IPS DF 6.9 (cell line): ENCODE data around the gene CIRBP.

Experiments
- DNase-seq: peaks from one replicate; pipeline ENCODE4 v3.0.0-alpha.2; 2013; ENCODE audit warnings: low read depth, low spot score
- H3K27ac ChIP-seq: one replicate; pipeline ENCODE4 v1.5.1; 2013; ENCODE audit warnings: low read length, control low read depth
- H3K27me3 ChIP-seq: 2 replicates; pipeline ENCODE4 v1.6.1; 2013; ENCODE audit warnings: mild to moderate bottlenecking, low read length; ENCODE audit not compliant: control insufficient read depth, insufficient read depth
- H3K36me3 ChIP-seq: 2 replicates; pipeline ENCODE4 v1.6.1; 2013; ENCODE audit warnings: low read length; ENCODE audit not compliant: control insufficient read depth, insufficient read depth
- H3K4me1 ChIP-seq: 2 replicates; pipeline ENCODE4 v1.6.1; 2013; ENCODE audit warnings: low read length; ENCODE audit not compliant: control insufficient read depth, insufficient read depth
- H3K4me3 ChIP-seq: 2 replicates; pipeline ENCODE4 v1.5.1; 2013; ENCODE audit warnings: mild to moderate bottlenecking, low read length
- H3K9me3 ChIP-seq: 2 replicates; pipeline ENCODE4 v1.6.1; 2013; ENCODE audit warnings: low read length, inconsistent platforms; ENCODE audit not compliant: control insufficient read depth, insufficient read depth
- WGBS: extraction: QIAGEN DNeasy Blood & Tissue Kit; methylation state at CpG from one replicate; pipeline ENCODE4 v1.1.7; 2013; ENCODE audit warnings: mixed read lengths, missing lambda C conversion rate; ENCODE audit not compliant: insufficient read length, insufficient coverage; 5-methylcytosine and 5-hydroxymethylcytosine counted together

CIRBP gene

DNA sequence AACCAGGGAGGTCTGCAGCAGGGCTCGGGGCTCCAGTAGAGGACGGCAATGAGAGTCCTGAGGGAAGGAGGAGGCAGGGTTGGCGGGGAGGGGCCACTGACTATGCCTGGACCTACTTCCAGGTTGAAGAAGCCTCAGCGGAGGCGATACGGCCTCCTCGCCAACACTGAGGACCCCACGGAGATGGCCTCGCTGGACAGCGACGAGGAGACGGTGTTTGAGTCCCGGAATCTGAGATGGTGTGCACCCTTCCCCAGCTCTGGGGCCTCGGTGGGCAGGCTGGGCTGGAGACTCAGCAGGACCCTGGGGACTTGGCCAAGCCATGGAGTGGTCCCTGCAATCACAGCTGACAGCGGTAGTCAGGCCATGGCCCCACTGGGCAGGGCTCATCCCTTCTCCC lies 7.9 kb downstream of the CIRBP start:
- Histone ChIP-seq H3K27me3 (no peaks in the 10 kb centered on the region), H3K36me3 (peaks cover 32% of the 10 kb centered on the region), H3K9me3 (no peaks in the 10 kb centered on the region), H3K4me1 (peaks cover 1% of the 10 kb centered on the region; the same call in 1 of the 2 replicates), H3K4me3 (no peak overlapping the region), H3K27ac (no peak overlapping the region)
- no peak for DNase-seq
- WGBS, result no CpG with 5 or more reads among the region's 15 CpGs

- Histone ChIP-seq H3K9me3 (no peaks in the 10 kb centered on the region), H3K36me3 (peaks cover 24% of the 10 kb centered on the region), H3K4me1 (peaks cover 1% of the 10 kb centered on the region; the same call in 1 of the 2 replicates), H3K27ac (no peak overlapping the region), H3K27me3 (no peaks in the 10 kb centered on the region), H3K4me3 (no peak overlapping the region)
- DNase-seq, result no peak
- WGBS, result no CpG with 5 or more reads among the region's 12 CpGs
Measured at GRCh38 chr19:1278074-1278473, 8.9 kb downstream of the CIRBP start.

- Histone ChIP-seq H3K36me3 (peaks cover 17% of the 10 kb centered on the region), H3K4me1 (peaks cover 1% of the 10 kb centered on the region; the same call in 1 of the 2 replicates), H3K27me3 (no peaks in the 10 kb centered on the region), H3K4me3 (no peak overlapping the region), H3K27ac (no peak overlapping the region), H3K9me3 (no peaks in the 10 kb centered on the region)
- WGBS, result no CpG with 5 or more reads among the region's 25 CpGs
- DNase-seq, result no peak
Measured at GRCh38 chr19:1278713-1279660, 9.9 kb downstream of the CIRBP start.

GRCh38 chr19:1279782-1280341 lies 10.7 kb downstream of the CIRBP start:
- H3K9me3 ChIP-seq, result no peaks in the 10 kb centered on the region
- no peak overlapping the region for H3K27ac ChIP-seq
- H3K36me3 ChIP-seq, result peaks cover 8% of the 10 kb centered on the region
- H3K27me3 ChIP-seq, result 0 out of 2 replicates have a peak, but pooled peaks cover 2% of the 10 kb centered on the region
- WGBS, result no CpG with 5 or more reads among the region's 10 CpGs
- peaks cover 1% of the 10 kb centered on the region; the same call in 1 of the 2 replicates for H3K4me1 ChIP-seq
- H3K4me3 ChIP-seq, result no peak overlapping the region
- no peak for DNase-seq

- H3K27ac ChIP-seq, result no peak overlapping the region
- H3K4me1 ChIP-seq, result peaks cover 1% of the 10 kb centered on the region; the same call in 1 of the 2 replicates
- WGBS, result no CpG with 5 or more reads among the region's 53 CpGs
- peaks cover 5% of the 10 kb centered on the region; the same call in 1 of the 2 replicates for H3K27me3 ChIP-seq
- no peak overlapping the region for H3K4me3 ChIP-seq
- no peak for DNase-seq
- peaks cover 8% of the 10 kb centered on the region; the same call in 1 of the 2 replicates for H3K36me3 ChIP-seq
- no peaks in the 10 kb centered on the region for H3K9me3 ChIP-seq
Measured at GRCh38 chr19:1280636-1281568, 11.8 kb downstream of the CIRBP start.

- Histone ChIP-seq H3K36me3 (peaks cover 8% of the 10 kb centered on the region; the same call in 1 of the 2 replicates), H3K27me3 (peaks cover 5% of the 10 kb centered on the region; the same call in 1 of the 2 replicates), H3K4me3 (no peak overlapping the region), H3K27ac (no peak overlapping the region), H3K4me1 (peaks cover 1% of the 10 kb centered on the region), H3K9me3 (no peaks in the 10 kb centered on the region)
- DNase-seq, result no peak
- 100% methylated on average over 1 of the region's 15 CpGs for WGBS
Measured at GRCh38 chr19:1281569-1282287, 12.6 kb downstream of the CIRBP start.

DNA sequence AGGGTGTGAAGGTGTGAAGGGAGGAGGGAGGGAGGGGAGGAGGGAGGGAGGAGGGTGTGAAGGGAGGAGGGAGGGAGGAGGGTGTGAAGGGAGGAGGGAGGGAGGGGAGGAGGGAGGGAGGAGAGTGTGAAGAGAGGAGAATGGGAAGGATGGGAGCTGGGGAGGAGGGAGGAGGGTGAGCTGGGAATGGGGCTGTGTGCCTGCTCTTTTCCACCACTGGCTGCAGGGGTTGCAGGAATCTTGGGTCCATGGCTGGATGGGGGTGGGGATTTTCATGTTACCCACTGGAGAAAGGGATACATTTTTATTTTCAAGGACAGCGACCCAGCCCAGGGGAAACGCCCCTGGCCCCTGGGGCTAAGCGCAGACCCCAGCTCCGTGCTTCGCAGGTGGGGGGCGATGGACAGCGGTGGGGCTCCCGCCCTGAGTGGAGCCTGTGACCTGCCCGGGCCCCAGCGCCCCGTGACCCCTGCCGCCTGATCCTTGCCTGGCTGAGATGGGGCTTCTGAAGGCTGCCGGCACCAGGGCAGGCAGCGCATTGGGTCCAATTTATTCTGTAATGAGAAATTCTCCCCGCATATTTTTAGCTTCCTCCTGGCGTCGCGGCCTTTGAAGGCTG lies 13.6 kb downstream of the CIRBP start:
- H3K9me3 ChIP-seq, result no peaks in the 10 kb centered on the region
- no CpG with 5 or more reads among the region's 18 CpGs for WGBS
- peaks cover 1% of the 10 kb centered on the region for H3K4me1 ChIP-seq
- no peak overlapping the region for H3K4me3 ChIP-seq
- no peak for DNase-seq
- H3K27ac ChIP-seq, result no peak overlapping the region
- H3K36me3 ChIP-seq, result peaks cover 8% of the 10 kb centered on the region; the same call in 1 of the 2 replicates
- H3K27me3 ChIP-seq, result peaks cover 5% of the 10 kb centered on the region; the same call in 1 of the 2 replicates

DNA sequence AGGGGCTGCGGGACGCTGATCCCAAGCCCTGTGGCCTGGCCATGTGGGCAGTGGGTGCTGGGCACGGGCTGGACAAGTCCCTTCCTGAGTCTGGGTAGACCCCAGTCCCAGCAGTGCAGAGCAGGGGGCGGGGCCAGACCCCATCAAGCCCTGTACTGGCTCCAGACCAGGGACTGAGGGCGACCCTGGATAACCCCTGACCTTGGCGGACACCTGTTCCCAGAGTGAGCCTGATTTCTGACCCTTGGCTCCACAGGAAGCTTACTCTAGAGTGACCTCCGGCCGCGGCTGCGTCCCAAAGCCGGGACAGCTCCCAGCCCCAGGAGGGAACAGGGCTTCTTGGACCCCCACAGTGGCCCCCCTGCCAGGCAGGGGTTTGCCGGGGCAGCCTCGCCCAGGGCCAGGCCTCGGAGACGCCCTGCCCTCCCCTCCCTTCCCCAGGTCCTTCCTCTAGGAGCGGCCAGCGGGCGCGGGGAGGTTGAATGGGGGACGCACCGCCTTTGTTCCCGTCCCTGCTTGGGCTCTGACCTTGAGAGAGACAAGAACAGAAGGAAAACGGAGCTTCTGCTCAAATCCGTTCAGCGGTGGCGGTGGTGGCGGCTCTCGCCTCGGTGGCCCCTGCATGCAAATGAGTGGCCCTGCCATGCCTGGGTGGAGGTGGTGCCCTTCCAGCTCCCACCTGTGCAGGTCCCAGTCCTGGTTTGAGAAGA lies 14.2 kb downstream of the CIRBP start:
- WGBS, result no CpG with 5 or more reads among the region's 29 CpGs
- no peak overlapping the region for H3K27ac ChIP-seq
- H3K27me3 ChIP-seq, result peaks cover 5% of the 10 kb centered on the region; the same call in 1 of the 2 replicates
- H3K9me3 ChIP-seq, result no peaks in the 10 kb centered on the region
- DNase-seq, result no peak
- H3K4me1 ChIP-seq, result peaks cover 1% of the 10 kb centered on the region
- H3K36me3 ChIP-seq, result peaks cover 8% of the 10 kb centered on the region; the same call in 1 of the 2 replicates
- no peak overlapping the region for H3K4me3 ChIP-seq

DNA sequence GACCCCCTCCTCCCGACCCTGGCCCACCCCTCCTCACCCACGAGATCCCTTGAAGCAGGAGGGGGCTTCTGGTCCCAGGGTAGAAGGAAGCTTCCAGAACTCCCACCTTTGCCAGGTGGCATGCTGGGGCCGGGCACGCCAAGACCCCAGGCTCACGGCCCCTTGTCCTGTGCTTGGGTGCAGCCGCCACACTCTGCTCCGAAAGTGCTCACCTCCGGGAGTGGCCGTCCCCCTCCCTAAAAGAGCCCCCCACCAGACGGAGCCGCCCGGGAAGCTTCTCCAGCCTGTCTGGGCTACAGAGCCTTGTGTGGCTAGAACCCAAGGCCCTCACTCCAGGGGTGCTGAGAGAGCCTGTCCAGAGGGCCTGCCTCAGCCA lies 14.8 kb downstream of the CIRBP start:
- H3K4me3 ChIP-seq, result no peak overlapping the region
- H3K4me1 ChIP-seq, result peaks cover 1% of the 10 kb centered on the region
- H3K36me3 ChIP-seq, result peaks cover 6% of the 10 kb centered on the region; the same call in 1 of the 2 replicates
- peaks cover 5% of the 10 kb centered on the region; the same call in 1 of the 2 replicates for H3K27me3 ChIP-seq
- no peaks in the 10 kb centered on the region for H3K9me3 ChIP-seq
- no CpG with 5 or more reads among the region's 12 CpGs for WGBS
- no peak for DNase-seq
- H3K27ac ChIP-seq, result no peak overlapping the region
